ENCODE results near the gene GSC2.

GSC2 gene, protein sequence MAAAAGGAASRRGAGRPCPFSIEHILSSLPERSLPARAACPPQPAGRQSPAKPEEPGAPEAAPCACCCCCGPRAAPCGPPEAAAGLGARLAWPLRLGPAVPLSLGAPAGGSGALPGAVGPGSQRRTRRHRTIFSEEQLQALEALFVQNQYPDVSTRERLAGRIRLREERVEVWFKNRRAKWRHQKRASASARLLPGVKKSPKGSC

DNA sequence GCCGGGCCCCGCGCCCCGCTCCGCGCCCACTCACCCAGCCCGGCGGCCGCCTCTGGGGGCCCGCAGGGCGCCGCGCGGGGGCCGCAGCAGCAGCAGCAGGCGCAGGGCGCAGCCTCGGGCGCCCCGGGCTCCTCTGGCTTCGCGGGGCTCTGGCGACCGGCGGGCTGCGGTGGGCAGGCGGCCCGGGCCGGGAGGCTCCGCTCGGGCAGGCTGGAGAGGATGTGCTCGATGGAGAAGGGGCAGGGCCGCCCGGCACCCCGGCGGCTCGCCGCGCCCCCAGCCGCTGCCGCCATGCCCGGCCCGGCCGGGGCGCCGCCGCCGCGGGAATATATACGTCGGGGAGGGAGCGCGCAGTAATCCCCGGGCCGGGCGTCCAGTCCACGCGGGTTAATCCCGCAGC is at the start of gene GSC2:
Gene GSC2 (minus strand): TSS at position 302 of the 400 bp plus-strand sequence. CDS start 9 bp downstream, at position 293.
- no peak for DNase-seq (ENCODE audit: low spot score)

DNA sequence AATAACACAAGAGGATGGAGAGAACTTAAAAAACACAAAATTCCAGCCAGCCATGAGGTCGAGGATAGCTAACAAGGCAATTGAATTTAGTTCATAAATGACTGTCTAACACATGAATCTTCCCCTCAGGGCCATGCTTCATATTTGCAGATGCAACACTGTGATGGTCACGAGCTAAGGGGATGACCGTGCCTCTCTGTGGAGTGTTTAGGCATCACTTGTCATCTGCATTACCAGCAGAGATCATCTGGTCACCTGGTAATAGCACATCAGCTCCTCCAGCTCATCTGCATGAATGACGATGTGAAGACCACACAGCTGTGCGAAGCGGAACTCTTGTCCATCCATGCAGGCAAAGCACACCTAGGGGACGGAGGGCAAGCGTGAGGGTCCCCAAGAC is 49.4 kb upstream of the GSC2 start:
- DNase-seq (ENCODE audit: low spot score) = no peak

DNA sequence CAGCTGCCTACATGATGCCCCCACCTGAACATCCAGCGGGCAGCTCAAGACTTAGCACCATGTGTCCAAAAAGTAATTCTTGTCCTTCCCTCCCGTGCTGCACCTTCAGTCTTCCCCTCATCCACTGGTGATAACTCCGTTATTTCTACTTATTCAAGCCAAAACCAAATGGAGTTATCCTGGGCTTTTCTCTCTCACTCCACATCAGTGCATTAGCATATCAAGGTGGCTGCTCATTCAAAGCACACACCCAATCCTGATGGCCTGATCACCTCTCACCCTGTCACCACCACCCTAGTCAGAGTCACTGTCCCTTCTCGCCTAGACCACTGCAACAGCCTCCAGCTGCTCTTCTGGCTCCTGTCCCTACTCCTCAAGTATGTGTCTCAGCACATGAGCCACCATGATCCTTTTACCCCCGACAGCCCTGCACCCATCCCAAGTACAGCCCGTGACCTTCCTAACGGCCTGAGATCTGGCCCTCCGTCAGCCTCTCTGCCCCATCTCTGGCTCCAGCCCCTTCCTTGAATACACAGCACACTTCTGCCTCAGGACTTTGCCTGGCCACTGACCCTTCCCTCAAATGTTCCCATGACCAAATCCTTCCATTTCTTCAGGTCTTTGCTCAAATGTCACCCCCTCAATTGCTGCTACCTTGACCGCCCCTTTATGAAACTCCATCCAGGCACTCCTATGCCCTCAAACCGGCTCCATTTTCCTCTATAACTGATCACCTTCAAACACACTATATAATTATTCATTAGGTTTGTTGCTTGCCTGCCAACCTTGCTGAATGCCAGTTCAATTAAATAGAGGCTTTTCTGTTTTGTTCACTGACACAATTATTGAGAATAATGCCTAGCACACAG is 48.1 kb upstream of the GSC2 start:
- DNase-seq (ENCODE audit: low spot score) = no peak

DNA sequence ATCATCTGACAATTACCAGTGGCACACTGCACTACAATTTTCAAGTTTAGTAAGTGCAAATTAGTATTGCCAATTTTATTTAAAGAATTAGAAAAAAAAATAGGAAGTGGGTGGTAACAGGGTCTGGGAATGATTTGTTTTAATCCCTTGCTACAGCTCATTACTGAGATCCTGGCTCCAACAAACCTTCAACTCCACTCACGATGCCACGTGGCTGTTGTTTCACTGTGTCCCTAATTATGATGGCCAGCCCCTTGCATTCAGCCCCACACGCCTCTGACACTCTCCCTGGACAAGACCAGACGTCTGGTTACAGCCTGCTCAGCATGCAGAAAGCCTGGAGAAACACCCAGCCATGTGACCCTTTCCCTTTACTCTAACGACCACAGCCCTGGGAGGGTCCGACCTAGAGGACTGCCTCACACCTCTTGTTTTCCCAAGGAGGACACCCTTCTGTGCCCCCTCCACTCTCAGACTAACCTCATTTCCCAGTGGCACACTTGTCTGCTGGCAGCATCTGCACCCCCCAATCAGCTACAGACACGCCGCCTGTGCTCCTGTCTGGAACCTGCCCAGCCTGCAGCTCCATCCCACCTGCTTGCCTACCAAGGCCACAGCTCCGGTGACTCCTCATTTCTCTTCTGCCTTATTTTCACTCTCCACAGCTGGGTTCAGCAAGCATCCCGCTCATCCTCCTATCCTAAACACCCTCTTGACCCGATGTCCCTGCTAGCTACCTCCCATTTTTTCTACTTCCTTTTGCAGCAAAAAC is 46.9 kb upstream of the GSC2 start:
- no peak for DNase-seq (ENCODE audit: low spot score)

DNA sequence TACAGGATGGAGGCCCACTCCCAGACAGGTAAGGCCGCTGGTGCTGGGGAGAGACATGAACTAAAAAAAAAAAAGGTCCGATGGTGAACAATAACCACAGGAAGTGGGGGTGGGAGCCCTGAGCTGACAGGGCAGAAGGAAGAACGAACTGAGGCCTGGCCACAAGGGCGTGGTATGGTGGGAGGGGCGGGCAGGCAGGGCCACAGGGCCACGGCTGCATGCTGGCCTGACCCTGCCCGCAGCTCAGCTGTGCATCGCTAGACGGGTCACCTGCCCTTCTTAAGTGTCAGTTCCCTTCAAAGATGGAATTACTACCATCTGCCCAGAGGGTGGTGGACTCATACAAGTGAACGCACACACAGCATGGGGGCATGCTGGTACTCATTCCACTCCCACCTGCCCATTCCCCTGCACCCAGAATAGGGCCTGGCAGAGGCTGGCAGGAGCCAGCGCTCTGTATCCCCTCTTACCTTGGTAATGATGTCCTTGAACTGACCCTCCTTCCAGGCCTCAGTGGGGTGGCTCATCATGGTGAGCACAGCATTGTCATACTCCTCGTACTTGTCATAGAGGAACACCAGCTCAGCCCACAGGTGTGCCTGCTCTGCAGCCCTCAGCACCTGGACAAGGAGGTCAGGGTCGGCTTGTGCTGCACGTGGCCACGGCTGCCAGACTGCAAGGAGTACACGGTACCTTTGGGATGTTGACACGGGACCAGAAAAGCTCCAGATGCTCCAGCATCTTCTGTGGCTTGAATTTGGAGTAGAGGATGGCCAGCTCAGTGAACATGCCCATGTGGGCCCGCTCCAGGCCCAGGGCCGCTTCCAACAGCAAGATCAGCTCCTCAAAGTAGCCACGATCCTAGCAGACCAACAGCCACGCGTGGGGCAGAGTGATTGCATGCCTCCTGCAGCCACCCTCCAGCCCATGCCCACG is 46.0 kb upstream of the GSC2 start:
- no peak for DNase-seq (ENCODE audit: low spot score)

DNA sequence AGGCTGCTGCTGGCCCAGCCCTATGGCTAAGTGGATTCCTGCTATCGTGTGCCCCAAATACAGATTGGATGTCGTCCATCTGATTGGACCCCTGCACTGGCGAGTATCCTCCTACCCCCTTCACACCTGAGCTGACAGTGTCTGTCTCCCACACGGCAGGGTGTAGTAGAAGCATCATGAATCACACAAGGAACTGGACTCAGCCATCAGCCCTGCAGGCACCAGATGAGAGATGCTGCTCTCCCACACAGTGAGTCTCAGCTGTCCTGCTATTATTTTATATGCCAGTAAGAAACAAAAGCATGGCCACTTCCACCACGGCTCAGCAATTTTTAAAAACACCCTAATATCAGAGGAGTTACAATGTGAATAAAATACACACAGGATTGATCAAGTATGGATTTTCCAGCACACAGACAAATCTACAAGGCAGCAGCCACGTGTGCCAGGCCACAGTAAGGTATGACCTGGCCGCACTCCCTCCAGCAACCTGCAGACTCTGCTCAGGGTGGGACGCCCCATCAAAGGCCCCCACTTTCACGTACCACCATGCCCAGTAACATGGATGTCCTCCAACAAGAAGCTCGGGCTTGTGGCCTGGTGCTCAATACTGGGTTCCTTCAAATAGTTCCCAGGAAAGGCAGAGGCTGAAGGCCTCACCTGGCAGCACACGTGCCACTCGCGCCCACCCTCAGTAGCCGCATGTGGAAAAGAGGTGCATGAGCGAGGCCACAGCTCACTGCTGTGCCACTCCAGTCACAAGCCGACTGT is 44.9 kb upstream of the GSC2 start:
- no peak for DNase-seq (ENCODE audit: low spot score)

DNA sequence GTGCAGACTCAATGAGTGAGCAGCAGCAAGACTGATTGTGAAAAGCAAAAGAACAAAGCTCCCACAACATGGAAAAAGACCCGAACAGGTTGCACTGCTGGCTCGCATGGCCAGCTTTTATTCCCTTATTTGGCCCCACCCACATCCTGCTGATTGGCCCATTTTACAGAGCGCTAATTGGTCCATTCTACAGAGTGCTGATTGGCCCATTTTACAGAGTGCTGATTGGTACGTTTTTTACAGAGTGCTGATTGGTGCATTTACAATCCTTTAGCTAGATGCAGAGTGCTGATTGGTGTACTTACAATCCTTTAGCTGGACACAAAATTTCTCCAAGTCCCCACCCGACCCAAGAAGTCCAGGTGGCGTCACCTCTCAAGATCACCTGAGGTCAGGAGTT is 43.8 kb upstream of the GSC2 start:
- peak; percentile 48 for DNase-seq (ENCODE audit: low spot score)

DNA sequence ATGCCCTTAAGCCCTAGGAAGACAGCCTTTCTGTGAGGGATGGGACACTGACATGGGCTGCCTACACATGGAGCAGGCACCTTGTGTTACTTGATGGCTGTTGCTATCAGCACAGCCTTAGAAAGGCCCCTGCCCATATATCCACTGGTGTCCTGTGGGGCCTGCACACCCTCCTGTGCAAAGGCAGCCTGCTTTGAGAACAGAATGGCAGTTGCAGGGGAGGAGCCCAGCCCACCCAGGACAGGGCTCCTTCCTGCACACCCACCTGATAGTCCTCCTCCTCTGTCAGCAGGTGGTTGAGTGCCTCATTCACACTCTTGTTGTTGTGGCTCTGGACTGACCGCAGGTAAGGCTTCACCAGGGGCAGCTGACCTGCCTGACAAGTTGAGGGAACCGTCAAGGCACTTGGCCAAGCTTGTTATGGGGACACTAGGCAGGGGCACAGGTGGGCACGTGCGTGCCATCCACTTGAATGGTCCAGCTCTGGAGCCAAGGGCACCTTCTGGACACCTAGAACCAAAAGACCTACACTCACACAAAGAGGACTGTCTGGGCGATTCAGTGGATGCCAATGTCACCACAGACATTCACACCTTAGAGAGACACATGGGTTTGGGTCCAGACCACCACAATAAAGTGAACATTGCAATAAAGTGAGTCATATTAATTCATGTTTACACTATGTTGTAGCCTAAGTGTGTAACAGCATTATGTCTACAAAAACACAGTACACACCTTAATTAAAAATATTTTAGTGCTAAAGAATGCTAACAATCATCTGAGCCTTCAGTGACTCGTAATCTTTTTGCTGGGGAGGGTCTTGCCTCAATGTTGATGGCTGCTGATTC is 37.8 kb upstream of the GSC2 start:
- DNase-seq (ENCODE audit: low spot score) = no peak

DNA sequence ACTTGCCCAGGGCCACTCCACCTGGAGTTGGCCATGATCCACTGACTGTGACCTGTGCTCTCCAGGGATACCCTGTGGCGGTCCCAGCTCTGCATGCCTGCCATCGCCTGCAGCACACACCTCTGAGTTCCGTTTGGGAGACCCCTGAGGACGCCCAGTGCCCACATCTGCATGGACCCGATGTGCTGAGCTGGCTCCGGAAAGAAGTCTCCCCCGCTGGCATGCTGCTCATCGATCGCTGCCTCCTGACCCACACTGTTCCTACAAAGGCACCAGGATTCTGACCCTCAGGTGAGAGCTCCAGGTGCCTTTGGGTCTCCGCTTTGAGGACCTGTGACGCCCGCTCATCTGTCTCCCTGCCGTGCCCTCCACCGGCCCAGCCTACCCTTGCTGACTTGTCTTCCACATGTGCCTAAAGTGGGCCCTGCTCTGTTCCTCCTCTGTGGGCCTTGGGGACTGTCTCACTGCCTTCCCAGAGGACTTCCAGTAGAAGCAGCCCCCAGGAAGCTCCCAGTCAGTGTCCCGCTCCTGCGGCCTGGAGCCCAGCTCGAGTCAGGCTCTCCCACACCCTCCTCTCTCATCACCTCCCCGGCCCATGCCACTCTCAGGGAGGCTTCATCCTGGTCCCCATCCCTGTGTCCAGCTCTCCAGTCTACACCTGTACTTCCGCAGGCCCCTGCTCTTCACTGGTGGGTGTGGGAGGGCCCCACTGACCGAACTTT is 34.3 kb upstream of the GSC2 start:
- DNase-seq (ENCODE audit: low spot score) = no peak

DNA sequence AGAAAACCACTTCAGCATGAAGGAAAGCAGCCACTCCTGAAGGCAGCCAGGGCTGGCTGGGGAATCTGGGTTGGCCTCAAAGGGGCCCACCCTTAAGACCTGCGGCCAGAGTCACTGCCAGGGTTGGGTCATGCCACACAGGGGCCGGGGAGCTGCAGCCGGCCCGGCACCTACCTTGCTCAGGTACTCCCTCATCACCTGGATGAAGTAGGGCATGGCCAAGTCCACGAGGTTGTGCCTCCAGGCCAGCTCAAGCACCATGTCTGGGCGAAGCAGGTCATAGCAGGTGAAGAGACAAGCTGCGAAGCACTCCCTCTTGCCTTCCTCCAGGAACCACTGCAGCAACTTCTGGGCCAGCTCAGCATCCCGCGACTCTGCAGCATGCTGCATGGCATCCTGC is 33.1 kb upstream of the GSC2 start:
- DNase-seq (ENCODE audit: low spot score) = no peak

DNA sequence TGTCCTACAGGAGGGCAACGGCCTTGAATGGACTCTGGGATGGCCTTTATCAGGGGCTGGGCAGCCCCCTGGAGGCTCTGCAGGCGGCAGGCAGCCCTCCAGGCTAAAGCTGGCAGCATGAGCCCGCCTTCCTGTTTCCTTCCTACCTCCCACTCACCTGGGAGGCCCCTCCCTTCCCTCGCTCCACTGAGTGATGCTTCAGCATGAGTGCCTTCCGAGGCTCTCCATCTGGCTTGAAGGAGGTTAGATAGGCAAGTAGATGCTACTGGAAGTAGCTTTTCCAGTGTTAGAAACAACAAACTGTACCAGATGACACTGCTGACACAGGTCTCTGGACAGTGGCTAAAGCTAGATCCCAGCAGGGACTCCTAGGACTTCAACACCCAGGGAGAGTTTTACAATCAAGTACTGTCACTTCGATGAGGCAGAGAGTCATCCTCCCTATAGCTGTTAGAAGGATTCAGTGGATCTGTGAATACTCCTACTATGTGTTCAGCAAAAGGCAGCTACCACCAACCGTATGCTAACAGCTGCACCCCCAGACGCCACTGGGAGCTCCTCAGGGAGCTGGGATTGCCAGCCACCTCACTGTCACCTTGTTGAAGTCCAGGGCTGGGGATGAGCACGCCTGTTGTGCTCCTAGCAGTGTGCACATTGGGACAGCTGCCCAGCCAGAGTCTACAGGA is 32.5 kb upstream of the GSC2 start:
- no peak for DNase-seq (ENCODE audit: low spot score)

DNA sequence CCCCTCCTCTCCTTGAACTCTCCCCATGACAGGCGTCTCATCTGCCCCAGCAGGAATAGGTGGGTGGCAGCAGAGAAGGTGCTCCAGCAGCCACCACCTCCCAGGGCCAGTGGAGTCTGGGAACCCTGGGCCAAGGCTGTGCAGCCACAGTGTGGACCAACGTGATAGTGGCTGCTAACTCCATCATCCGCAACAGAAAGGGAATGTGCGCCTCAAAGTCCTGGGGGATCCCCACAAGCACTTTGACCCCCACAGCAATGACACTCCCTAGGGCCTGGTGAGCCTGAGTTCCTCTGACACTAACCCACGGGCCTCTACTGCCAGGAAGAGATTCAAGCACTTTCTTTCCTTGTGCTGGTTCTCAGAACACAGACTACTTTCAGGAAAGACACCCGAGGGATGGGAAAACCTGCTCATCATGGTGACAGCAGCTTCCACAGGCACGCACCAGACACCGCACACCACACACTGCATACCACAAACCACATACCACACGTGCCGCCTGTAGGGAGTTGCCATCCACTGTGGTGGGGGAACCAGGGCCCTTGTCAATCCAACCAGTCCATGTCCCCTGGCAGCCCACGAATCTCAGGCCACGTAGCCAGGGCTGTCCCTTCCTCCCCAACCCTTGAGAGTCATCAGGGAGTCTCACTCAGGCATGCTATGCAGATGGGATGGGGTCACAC is 31.8 kb upstream of the GSC2 start:
- DNase-seq (ENCODE audit: low spot score) = no peak

DNA sequence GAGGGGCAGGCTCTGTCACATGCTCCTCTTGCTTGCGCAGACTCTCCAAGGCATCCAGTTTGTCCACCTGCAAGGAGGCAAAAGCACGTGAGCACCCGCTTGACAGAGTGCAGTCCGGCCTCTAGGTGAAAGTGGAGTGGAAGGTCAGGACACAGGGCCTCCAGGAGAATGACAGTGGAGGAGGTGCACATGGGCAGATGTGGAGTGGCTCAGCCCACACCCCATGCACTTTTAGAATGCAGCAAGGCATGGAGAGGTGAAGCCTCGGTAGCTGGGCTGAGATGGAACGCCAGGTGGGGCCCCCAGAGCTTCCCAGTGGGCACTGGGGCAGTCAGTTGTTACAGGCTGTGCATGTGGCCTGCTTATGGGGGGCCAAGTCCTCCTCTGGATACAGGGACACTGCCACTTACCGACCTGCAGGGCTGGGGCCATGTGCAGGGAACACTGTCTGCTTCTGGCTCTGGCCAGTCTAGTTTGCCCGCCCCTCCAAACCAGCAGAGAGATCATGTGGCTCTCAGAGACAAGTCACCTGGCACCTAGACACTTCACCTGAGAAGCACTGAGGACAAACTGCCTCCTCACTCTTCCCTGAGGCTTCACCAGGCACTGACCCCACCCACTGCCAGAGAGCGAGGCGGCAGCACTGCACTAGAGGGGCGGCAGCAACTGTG is 30.8 kb upstream of the GSC2 start:
- no peak for DNase-seq (ENCODE audit: low spot score)

DNA sequence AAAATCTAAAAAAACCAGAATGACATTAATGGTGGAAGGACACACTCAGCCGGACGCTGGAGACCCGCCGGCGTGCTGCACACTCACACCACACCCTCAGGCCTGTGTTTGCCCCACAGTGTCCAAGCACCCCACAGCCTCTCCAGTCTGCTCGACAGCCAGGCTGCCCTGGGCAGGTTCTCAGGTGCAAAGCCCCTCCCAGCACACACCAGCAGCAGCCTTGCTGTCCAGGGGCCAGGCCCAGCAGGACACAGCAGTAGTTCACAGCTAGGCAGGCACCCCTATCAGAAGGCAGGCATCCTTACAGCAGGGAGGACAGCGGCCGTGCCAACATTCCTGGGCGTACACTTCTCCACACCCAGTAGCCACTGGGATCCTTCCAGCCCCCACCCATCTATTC is 30.1 kb upstream of the GSC2 start:
- DNase-seq (ENCODE audit: low spot score) = no peak

DNA sequence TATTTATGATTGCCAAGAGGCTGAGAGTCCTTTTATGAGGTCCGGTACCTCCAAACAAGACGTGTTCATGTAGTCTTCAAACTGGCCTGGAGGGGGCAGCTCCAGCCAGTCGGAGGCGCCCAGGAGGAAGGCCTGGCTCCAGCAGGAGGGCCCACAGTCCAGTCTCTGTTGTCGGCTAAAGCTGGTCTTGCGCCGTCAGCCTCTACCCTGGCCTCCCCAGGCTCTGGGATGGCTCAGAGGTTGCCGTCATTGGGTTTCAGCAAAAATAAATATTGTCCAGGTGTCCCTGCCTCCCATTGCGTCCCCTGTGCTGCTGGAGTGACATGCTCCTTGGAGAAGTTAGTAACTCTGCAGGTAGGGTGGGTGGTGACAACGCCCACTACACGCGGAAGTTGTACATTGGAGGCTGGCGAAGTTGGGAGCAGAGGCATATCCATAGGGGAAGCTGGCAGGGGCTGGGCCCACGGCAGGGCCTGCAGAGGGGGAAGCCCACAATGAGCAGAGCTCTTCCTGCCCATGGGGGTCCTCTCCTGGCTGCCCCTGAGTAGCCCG is 29.5 kb upstream of the GSC2 start:
- DNase-seq (ENCODE audit: low spot score) = peak; percentile 85

DNA sequence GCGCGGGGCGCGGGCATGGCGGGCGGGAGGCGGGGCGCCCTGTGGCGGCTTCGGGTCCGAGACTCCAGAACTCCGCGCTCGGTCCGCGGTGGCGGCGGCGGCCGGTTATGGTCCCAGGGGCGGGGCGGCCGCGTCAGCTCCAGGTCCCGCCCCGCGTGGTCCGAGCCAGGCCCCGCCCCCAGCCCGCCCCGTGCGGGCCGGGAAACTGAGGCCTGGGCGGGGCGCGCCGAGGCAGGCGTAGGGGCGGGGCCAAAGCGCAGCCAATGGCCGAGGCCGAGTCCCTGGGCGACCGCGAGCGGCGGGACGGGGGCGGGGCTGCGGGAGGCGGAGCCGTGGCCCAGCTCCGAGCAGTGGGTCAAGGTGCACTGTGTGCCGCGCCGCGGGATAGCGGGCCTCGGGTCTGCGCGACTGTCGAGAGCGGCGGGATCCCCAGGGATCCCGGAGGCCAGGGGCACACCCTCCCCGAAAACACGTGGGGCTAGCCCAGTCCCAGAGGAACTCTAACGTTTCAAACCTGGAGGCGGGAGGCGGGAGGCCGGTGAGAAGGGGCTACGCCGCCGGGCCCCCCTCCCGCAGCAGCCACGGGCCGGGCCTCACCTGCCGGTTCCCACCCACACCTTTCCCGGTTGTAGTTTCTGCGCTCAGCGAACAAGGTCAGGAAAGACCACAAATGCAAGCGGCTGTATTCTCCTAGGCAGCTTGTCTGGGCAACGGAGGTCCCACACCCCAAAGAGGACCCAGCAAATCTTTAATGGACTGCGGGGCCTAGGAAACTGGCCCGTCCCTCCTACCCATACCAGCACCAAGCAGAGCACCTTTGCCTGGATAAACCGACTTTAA is 28.8 kb upstream of the GSC2 start, which contains the start of gene SLC25A1:
Gene SLC25A1 (minus strand): TSS at position 80 of the 840 bp plus-strand sequence. CDS start 63 bp downstream, at position 17.
- DNase-seq (ENCODE audit: low spot score) = peak; percentile 90

All from NAMALWA (cell line).